Activated T-cell treated with anti-CD3 and anti-CD28 coated beads for 48 hours (primary cell): ENCODE measurements around the gene GPATCH1.
"Not testable (repeated sequence)": the region's sequence is repeated elsewhere in the genome, so short reads cannot be mapped to it uniquely, and the experiment has no call there.

Experiments
- DNase-seq: peaks from one replicate; pipeline ENCODE4 v3.0.0-alpha.2; 2020; ENCODE audit warnings: low read depth

The GPATCH1 gene

GRCh38 chr19:33157906-33158305 lies 76.9 kb downstream of the GPATCH1 start:
- DNase-seq: no peak

GRCh38 chr19:33158365-33158764 lies 77.4 kb downstream of the GPATCH1 start:
- no peak for DNase-seq

GRCh38 chr19:33159149-33159548 lies 78.2 kb downstream of the GPATCH1 start:
- no peak for DNase-seq

- DNase-seq: no peak
Observed at GRCh38 chr19:33159893-33160292, 78.9 kb downstream of the GPATCH1 start.

GRCh38 chr19:33161201-33161600 lies 80.2 kb downstream of the GPATCH1 start:
- DNase-seq: no peak

- DNase-seq: no peak
Observed at GRCh38 chr19:33163481-33163880, 82.5 kb downstream of the GPATCH1 start.

- DNase-seq: not testable (repeated sequence)
Observed at GRCh38 chr19:33166037-33166436, 85.1 kb downstream of the GPATCH1 start.

- DNase-seq: no peak
Observed at GRCh38 chr19:33167438-33167837, 86.5 kb downstream of the GPATCH1 start.

GRCh38 chr19:33168528-33168927 lies 87.5 kb downstream of the GPATCH1 start:
- DNase-seq: no peak

GRCh38 chr19:33171222-33171795 lies 90.3 kb downstream of the GPATCH1 start:
- DNase-seq: no peak

GRCh38 chr19:33171916-33172359 lies 91.0 kb downstream of the GPATCH1 start:
- no peak for DNase-seq

GRCh38 chr19:33174186-33174585 lies 93.2 kb downstream of the GPATCH1 start:
- no peak for DNase-seq

GRCh38 chr19:33175156-33175782 lies 94.3 kb downstream of the GPATCH1 start:
- DNase-seq: no peak

GRCh38 chr19:33175886-33176669 lies 95.1 kb downstream of the GPATCH1 start:
- DNase-seq: no peak

GRCh38 chr19:33176670-33177416 lies 95.9 kb downstream of the GPATCH1 start:
- DNase-seq: peak; percentile 98

- no peak for DNase-seq
Observed at GRCh38 chr19:33177417-33177979, 96.5 kb downstream of the GPATCH1 start.
